B cell (primary cell): ENCODE measurements around the gene CFLAR. TPM values are rescaled to one million over a fixed set of nuclear protein-coding genes. Genes with fewer than 3 reads are reported as not detected.

Experiments used
- ATAC-seq: fragments of 200-7000 bp; cut with Tn5 transposase; one replicate; pipeline ENCODE4 v1.10.0; 2021; ENCODE audit warnings: low read depth, mild to moderate bottlenecking, moderate number of reproducible peaks, moderate library complexity
- CTCF ChIA-PET: fragments of 350-600 bp; sonication (Branson Sonifier 250); formaldehyde crosslinking; loops from one replicate; lab custom pipeline; 2021; ENCODE audit warnings: antibody characterized with exemption, inconsistent platforms; lab: Charles Lee
- POLR2A ChIA-PET: fragments of 350-600 bp; sonication (Branson Sonifier 250); formaldehyde crosslinking; loops from one replicate; lab custom pipeline; 2021; ENCODE audit warnings: antibody characterized with exemption; lab: Charles Lee
- DNase-seq: peaks from one replicate; pipeline ENCODE4 v3.0.0; 2013
- H2AFZ ChIP-seq: 2 replicates; pipeline ENCODE4 v1.6.1; 2012; ENCODE audit warnings: mild to moderate bottlenecking, low read depth, low read length; ENCODE audit not compliant: insufficient read depth, poor library complexity, severe bottlenecking
- H3K27ac ChIP-seq, 2 donors: 1 replicate in 1 of 2; 2 replicates in 1 of 2; pipeline ENCODE4 v1.5.1; 2012 to 2013; ENCODE audit warnings: low read length in 2 of 2, mild to moderate bottlenecking in 2 of 2, moderate library complexity in 1 of 2
- H3K27me3 ChIP-seq, 4 experiments: fragments of 200-600 bp in 1 of 4; sonication (generic) in 1 of 4; replicated peaks in 1 of 4; 1 replicate in 2 of 4; 2 replicates in 2 of 4; pipeline versions ENCODE4 v1.6.1 to v1.7.0; 2013 to 2016; ENCODE audit warnings: low read length in 3 of 4, mild to moderate bottlenecking in 2 of 4, mixed read lengths in 1 of 4, moderate library complexity in 1 of 4; ENCODE audit not compliant: insufficient read depth in 4 of 4, control insufficient read depth in 3 of 4; ENCODE audit errors: control extremely low read depth in 1 of 4
- H3K36me3 ChIP-seq, 2 experiments: replicated peaks in 1 of 2; 1 replicate in 1 of 2; 2 replicates in 1 of 2; pipeline versions ENCODE4 v1.6.1 to v1.7.1; 2013; ENCODE audit warnings: low read length in 1 of 2; ENCODE audit not compliant: insufficient read depth in 2 of 2, control insufficient read depth in 1 of 2; ENCODE audit errors: control extremely low read depth in 1 of 2, extremely low read depth in 1 of 2
- H3K4me1 ChIP-seq, 2 donors: fragments of 200-600 bp in 1 of 2; sonication (generic) in 1 of 2; 1 replicate in 1 of 2; 2 replicates in 1 of 2; pipeline versions ENCODE4 v1.5.1 to v1.6.1; 2013 to 2017; ENCODE audit warnings: low read length in 2 of 2; ENCODE audit not compliant: control insufficient read depth in 2 of 2, insufficient read depth in 2 of 2
- H3K4me2 ChIP-seq: replicated peaks from 2 replicates; pipeline ENCODE3; 2012; ENCODE audit warnings: mild to moderate bottlenecking, low read depth, low read length; ENCODE audit not compliant: poor library complexity, severe bottlenecking
- H3K4me3 ChIP-seq, 5 experiments: fragments of 200-600 bp in 1 of 5; sonication (generic) in 1 of 5; 1 replicate in 3 of 5; 2 replicates in 2 of 5; pipeline versions ENCODE4 v1.5.1 to v1.7.0; 2011 to 2016; ENCODE audit warnings: low read length in 4 of 5, mild to moderate bottlenecking in 4 of 5, low read depth in 2 of 5, control low read depth in 1 of 5, moderate library complexity in 1 of 5; ENCODE audit not compliant: insufficient read depth in 1 of 5; ENCODE audit errors: control extremely low read depth in 1 of 5, extremely low read depth in 1 of 5
- H3K79me2 ChIP-seq: fragments of 200-600 bp; sonication (generic); one replicate; pipeline ENCODE4 v1.6.0; 2016; ENCODE audit warnings: low read length; ENCODE audit not compliant: control insufficient read depth, insufficient read depth
- H3K9ac ChIP-seq: fragments of 200-600 bp; sonication (generic); 2 replicates; pipeline ENCODE4 v1.6.1; 2017; ENCODE audit warnings: mild to moderate bottlenecking, low read length, moderate library complexity
- H3K9me3 ChIP-seq, 3 donors: one replicate each; pipeline versions ENCODE4 v1.6.1 to v1.7.1; 2013; ENCODE audit warnings: low read length in 2 of 3; ENCODE audit not compliant: control insufficient read depth in 2 of 3, insufficient read depth in 1 of 3; ENCODE audit errors: control extremely low read depth in 1 of 3
- H4K20me1 ChIP-seq: 2 replicates; pipeline ENCODE4 v1.6.0; 2012; ENCODE audit warnings: mild to moderate bottlenecking, low read length; ENCODE audit not compliant: insufficient read depth, control insufficient read depth, poor library complexity, severe bottlenecking
- H3K27ac Mint-ChIP-seq: one replicate; pipeline ENCODE4 v1.8.0; 2021; ENCODE audit warnings: mixed read lengths
- H3K27me3 Mint-ChIP-seq: one replicate; pipeline ENCODE4 v1.8.0; 2021; ENCODE audit warnings: mixed read lengths
- H3K4me1 Mint-ChIP-seq: one replicate; pipeline ENCODE4 v1.8.0; 2021; ENCODE audit warnings: mixed read lengths
- H3K4me3 Mint-ChIP-seq: one replicate; pipeline ENCODE4 v1.8.0; 2021; ENCODE audit warnings: mixed read lengths
- H3K9me3 Mint-ChIP-seq: one replicate; pipeline ENCODE4 v1.8.0; 2022; ENCODE audit warnings: mixed read lengths; ENCODE audit not compliant: insufficient read depth
- EZH2 ChIP-seq: IDR thresholded peaks from 2 replicates; pipeline ENCODE4 v1.6.1; 2012; ENCODE audit warnings: borderline replicate concordance, low read depth, mild to moderate bottlenecking, moderate library complexity, low read length; ENCODE audit not compliant: insufficient read depth, poor library complexity, severe bottlenecking
- WGBS: methylation state at CpG from one replicate; pipeline ENCODE4 v1.1.5; 2013; ENCODE audit warnings: missing lambda C conversion rate; ENCODE audit not compliant: insufficient coverage; 5-methylcytosine and 5-hydroxymethylcytosine counted together
- intact Hi-C: fragments of 100-400 bp; cut with micrococcal nuclease; formaldehyde crosslinking; loops from one replicate; pipeline ENCODE4 v1.10.0; 2022
- polyA plus RNA-seq: library from polyadenylated mRNA; depleted of rRNA; stranded (reverse); fragments of >200 nt; gene quantifications from 2 replicates; pipeline ENCODE4 v1.2.3, GENCODE V29; 2012
- total RNA-seq, 2 donors: library from RNA; stranded (reverse); fragments of 120-200 nt in 1 of 2; gene quantifications; 1 replicate in 1 of 2; 2 replicates in 1 of 2; pipeline versions ENCODE4 v1.2.3 to v1.2.4, GENCODE V29; 2013 to 2022
- TF ChIP-seq, protein P1 (sequence below): fragments of 200-600 bp; IDR thresholded peaks from one replicate; pipeline ENCODE4 v1.8.0; 2022; ENCODE audit warnings: antibody characterized with exemption, mild to moderate bottlenecking

CFLAR gene
- total and polyA plus RNA-seq, 2 donors (not counting 1 experiment from before 2014, with no cell fraction given) = 58.4 to 216 TPM

- Histone ChIP-seq H3K27ac (peak overlapping the region in 1 of 2 donors; percentile 41), H2AFZ (no peak overlapping the region), H3K9me3 (no peaks in the 10 kb centered on the region), H3K4me3 (no peak overlapping the region), H3K4me1 (peaks cover 23 to 26% of the 10 kb centered on the region in 2 donors), H3K27me3 (no peaks in the 10 kb centered on the region), H3K36me3 (peaks cover 25 to 66% of the 10 kb centered on the region in 2 experiments), H4K20me1 (peaks cover 6% of the 10 kb centered on the region), H3K9ac (no peak overlapping the region), H3K79me2 (peaks cover 55% of the 10 kb centered on the region), H3K4me2 (no peak overlapping the region)
- H3K4me3 Mint-ChIP-seq = no peak overlapping the region
- TF ChIP-seq, protein P1, sequence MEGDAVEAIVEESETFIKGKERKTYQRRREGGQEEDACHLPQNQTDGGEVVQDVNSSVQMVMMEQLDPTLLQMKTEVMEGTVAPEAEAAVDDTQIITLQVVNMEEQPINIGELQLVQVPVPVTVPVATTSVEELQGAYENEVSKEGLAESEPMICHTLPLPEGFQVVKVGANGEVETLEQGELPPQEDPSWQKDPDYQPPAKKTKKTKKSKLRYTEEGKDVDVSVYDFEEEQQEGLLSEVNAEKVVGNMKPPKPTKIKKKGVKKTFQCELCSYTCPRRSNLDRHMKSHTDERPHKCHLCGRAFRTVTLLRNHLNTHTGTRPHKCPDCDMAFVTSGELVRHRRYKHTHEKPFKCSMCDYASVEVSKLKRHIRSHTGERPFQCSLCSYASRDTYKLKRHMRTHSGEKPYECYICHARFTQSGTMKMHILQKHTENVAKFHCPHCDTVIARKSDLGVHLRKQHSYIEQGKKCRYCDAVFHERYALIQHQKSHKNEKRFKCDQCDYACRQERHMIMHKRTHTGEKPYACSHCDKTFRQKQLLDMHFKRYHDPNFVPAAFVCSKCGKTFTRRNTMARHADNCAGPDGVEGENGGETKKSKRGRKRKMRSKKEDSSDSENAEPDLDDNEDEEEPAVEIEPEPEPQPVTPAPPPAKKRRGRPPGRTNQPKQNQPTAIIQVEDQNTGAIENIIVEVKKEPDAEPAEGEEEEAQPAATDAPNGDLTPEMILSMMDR = no peak
- TF ChIP-seq EZH2 = no peak
- H3K9me3 Mint-ChIP-seq = no peaks in the 10 kb centered on the region
- no peak for DNase-seq
- CTCF ChIA-PET = interaction anchor here (0.8 to 1.8 kb wide), 5 partner anchors 20 to 173 kb away, joined by 3 to 6 read pairs (median 4); partner anchors contain the start of gene CFLAR
- POLR2A ChIA-PET = interaction anchor here (0.5 kb wide), 1 partner anchor 131 kb away, joined by 3 read pairs; no protein-coding TSS in a partner anchor
- peaks cover 49% of the 10 kb centered on the region for H3K4me1 Mint-ChIP-seq
- H3K27me3 Mint-ChIP-seq = no peaks in the 10 kb centered on the region
- ATAC-seq = peak; percentile 12
- H3K27ac Mint-ChIP-seq = peak overlapping the region; percentile 27
- WGBS = 88% methylated on average over 4 of the region's 4 CpGs
- intact Hi-C loops = no loop called here
These were observed 19.4 kb downstream of the CFLAR start for GRCh38 chr2:201135386-201135785.

- H3K27me3 ChIP-seq = no peaks in the 10 kb centered on the region
- ChIA-PET CTCF (interaction anchor here (1.7 to 1.8 kb wide), 2 partner anchors 21 kb away, joined by 4 to 6 read pairs; partner anchors contain the start of gene CFLAR), POLR2A (interaction anchor here (0.6 to 0.8 kb wide), 2 partner anchors 11 to 60 kb away, joined by 3 read pairs; no protein-coding TSS in a partner anchor)
- intact Hi-C loops = no loop called here
- H2AFZ ChIP-seq = no peak overlapping the region
- DNase-seq (no peak), ATAC-seq (no peak)
- Mint-ChIP-seq H3K27me3 (no peaks in the 10 kb centered on the region), H3K4me3 (no peak overlapping the region), H3K4me1 (peaks cover 34% of the 10 kb centered on the region), H3K27ac (peak overlapping the region; percentile 66), H3K9me3 (no peaks in the 10 kb centered on the region)
- peaks cover 20 to 67% of the 10 kb centered on the region in 2 experiments for H3K36me3 ChIP-seq
- H3K4me2 ChIP-seq = no peak overlapping the region
- no peak overlapping the region for H3K27ac ChIP-seq
- H3K9ac ChIP-seq = no peak overlapping the region
- H3K4me3 ChIP-seq = no peak overlapping the region
- peaks cover 6% of the 10 kb centered on the region for H4K20me1 ChIP-seq
- TF ChIP-seq EZH2 = no peak
- TF ChIP-seq, protein P1 = no peak
- WGBS = 90% methylated on average over 3 of the region's 3 CpGs
- peaks cover 40% of the 10 kb centered on the region for H3K79me2 ChIP-seq
- H3K4me1 ChIP-seq = peaks cover 10% of the 10 kb centered on the region in 2 donors
- H3K9me3 ChIP-seq = no peaks in the 10 kb centered on the region
These were observed 20.9 kb downstream of the CFLAR start for GRCh38 chr2:201136889-201137321.
